Vagina (tissue), 2 donors: ENCODE data around the gene CD46. TPM values are rescaled to one million over a fixed set of nuclear protein-coding genes. Genes with fewer than 3 reads are reported as not detected.

ENCODE experiments used
- DNase-seq, 2 donors: peaks; one replicate each; pipeline ENCODE4 v3.0.0-alpha.2; 2017; ENCODE audit errors: extremely low spot score in 2 of 2
- H3K27ac ChIP-seq: fragments of 200-600 bp; sonication (generic); one replicate; pipeline ENCODE4 v1.5.1; 2019
- H3K27me3 ChIP-seq: fragments of 200-600 bp; sonication (generic); one replicate; pipeline ENCODE4 v1.5.1; 2019
- H3K36me3 ChIP-seq, 2 donors: fragments of 200-600 bp; sonication (generic); one replicate each; pipeline ENCODE4 v1.5.1; 2017 to 2019
- H3K4me1 ChIP-seq: fragments of 200-600 bp; sonication (generic); one replicate; pipeline ENCODE4 v1.5.1; 2019
- H3K4me3 ChIP-seq, 2 donors: fragments of 200-600 bp; sonication (generic); 1 replicate in 1 of 2; 2 replicates in 1 of 2; pipeline ENCODE4 v1.5.1; 2016 to 2019
- H3K9me3 ChIP-seq: fragments of 200-600 bp; sonication (generic); one replicate; pipeline ENCODE4 v1.5.1; 2019
- POLR2A ChIP-seq, 2 donors: fragments of 450-650 bp; IDR thresholded peaks; one replicate each; pipeline ENCODE4 v1.6.1; 2017; ENCODE audit warnings: antibody characterized with exemption in 2 of 2, mild to moderate bottlenecking in 2 of 2, moderate library complexity in 2 of 2
- POLR2AphosphoS5 ChIP-seq, 2 donors: sonication (generic); formaldehyde crosslinking; IDR thresholded peaks; one replicate each; pipeline ENCODE4 v1.9.0; 2017; ENCODE audit warnings: antibody characterized with exemption in 2 of 2, mild to moderate bottlenecking in 2 of 2, low read depth in 1 of 2; ENCODE audit not compliant: insufficient read depth in 1 of 2
- intact Hi-C: fragments of 100-400 bp; cut with DNase I; formaldehyde crosslinking; loops from one replicate; pipeline ENCODE4 v1.15.1; 2023
- total RNA-seq: library from RNA; depleted of rRNA; stranded (reverse); fragments of >200 nt; gene quantifications from one replicate; pipeline ENCODE4 v1.2.3, GENCODE V29; 2016
- TF ChIP-seq, protein P1 (sequence below), 3 experiments: fragments of 450-650 bp in 2 of 3; fragments of 200-600 bp in 1 of 3; sonication (generic) in 1 of 3; IDR thresholded peaks; one replicate each; pipeline ENCODE4 v1.5.1; 2017 to 2019; ENCODE audit warnings: antibody characterized with exemption in 3 of 3, mild to moderate bottlenecking in 2 of 3, moderate library complexity in 2 of 3

CD46 gene
- total RNA-seq, 1 donor from 2014 or later: 143 TPM

DNA sequence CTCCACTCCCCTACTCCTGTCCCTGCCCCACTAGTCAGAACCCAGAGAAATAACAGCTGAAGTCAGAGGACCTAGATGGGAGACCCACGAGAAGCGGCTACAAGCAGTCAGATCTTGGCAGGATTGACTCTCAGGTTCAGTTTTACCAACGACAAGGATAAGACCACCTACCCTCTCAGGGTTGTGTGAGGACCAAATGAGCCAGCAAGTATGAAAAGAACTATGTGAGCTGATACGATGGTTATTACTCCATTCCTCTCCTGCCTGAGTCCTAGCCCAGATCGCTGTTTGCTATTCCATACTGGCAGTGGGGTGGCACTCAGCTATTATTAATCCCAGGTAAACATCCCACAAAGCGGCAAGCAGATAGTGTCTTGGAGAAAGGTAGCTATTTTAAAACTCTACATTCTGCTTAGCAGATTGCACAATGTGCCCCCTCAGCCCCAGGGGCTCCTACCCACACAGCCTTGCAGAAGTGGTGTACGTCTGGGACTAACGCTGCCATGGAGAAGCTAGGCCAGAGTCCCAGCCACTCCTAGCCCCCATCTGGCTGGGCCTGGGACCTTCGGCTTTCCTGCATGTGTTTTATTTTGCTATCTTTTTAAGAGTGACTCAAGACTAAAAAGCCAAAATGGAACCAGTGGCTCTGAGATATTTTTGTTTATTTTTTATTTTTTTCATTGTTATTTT is 58.9 kb downstream of the CD46 start:
- Histone ChIP-seq H3K36me3 (peaks cover 0 to 67% of the 10 kb centered on the region in 2 donors), H3K27ac (peak overlapping the region; percentile 77)
- intact Hi-C loops: no loop called here

DNA sequence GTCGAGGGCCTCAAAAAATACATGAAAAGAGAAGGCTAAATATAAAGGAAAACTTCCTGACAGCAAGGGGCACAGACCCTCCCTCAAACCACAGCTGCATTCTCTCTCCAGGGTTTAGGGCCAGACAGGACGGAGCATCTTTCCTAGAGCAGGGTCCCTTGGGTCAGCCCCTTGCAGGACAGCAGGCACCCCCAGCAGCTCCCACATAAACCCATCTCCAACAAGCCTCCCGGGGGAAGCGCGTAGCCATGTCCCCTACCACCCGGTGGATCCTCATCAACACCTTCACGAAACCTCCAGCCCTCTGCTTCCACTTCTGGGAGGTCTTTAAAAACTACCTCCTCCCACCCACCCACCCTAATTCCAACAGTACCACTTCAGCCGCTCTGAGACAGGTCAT is 59.5 kb downstream of the CD46 start:
- Histone ChIP-seq H3K36me3 (peaks cover 0 to 70% of the 10 kb centered on the region in 2 donors), H3K9me3 (no peaks in the 10 kb centered on the region), H3K27me3 (no peaks in the 10 kb centered on the region), H3K4me1 (peaks cover 100% of the 10 kb centered on the region), H3K27ac (peak overlapping the region; percentile 66), H3K4me3 (no peak overlapping the region)
- DNase-seq: peak in 1 of 2 donors; percentile 83
- TF ChIP-seq POLR2A (IDR thresholded peaks at IDR 0.05): no peak
- TF ChIP-seq, protein P1, sequence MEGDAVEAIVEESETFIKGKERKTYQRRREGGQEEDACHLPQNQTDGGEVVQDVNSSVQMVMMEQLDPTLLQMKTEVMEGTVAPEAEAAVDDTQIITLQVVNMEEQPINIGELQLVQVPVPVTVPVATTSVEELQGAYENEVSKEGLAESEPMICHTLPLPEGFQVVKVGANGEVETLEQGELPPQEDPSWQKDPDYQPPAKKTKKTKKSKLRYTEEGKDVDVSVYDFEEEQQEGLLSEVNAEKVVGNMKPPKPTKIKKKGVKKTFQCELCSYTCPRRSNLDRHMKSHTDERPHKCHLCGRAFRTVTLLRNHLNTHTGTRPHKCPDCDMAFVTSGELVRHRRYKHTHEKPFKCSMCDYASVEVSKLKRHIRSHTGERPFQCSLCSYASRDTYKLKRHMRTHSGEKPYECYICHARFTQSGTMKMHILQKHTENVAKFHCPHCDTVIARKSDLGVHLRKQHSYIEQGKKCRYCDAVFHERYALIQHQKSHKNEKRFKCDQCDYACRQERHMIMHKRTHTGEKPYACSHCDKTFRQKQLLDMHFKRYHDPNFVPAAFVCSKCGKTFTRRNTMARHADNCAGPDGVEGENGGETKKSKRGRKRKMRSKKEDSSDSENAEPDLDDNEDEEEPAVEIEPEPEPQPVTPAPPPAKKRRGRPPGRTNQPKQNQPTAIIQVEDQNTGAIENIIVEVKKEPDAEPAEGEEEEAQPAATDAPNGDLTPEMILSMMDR (IDR thresholded peaks at IDR 0.05): no peak
- TF ChIP-seq POLR2AphosphoS5 (IDR thresholded peaks at IDR 0.05; ENCODE audit: insufficient read depth in 1 of 2, low read depth in 1 of 2): no peak
- intact Hi-C loops: no loop called here

More for the DNA sequence above, 58.9 kb downstream of the CD46 start:
- DNase-seq: peak in 1 of 2 donors; percentile 56
- TF ChIP-seq, protein P1 (IDR thresholded peaks at IDR 0.05): no peak
- no peak for TF ChIP-seq POLR2AphosphoS5 (IDR thresholded peaks at IDR 0.05; ENCODE audit: insufficient read depth in 1 of 2, low read depth in 1 of 2)
- H3K9me3 ChIP-seq: no peaks in the 10 kb centered on the region
- no peaks in the 10 kb centered on the region for H3K27me3 ChIP-seq
- H3K4me3 ChIP-seq: no peak overlapping the region
- peaks cover 100% of the 10 kb centered on the region for H3K4me1 ChIP-seq

DNA sequence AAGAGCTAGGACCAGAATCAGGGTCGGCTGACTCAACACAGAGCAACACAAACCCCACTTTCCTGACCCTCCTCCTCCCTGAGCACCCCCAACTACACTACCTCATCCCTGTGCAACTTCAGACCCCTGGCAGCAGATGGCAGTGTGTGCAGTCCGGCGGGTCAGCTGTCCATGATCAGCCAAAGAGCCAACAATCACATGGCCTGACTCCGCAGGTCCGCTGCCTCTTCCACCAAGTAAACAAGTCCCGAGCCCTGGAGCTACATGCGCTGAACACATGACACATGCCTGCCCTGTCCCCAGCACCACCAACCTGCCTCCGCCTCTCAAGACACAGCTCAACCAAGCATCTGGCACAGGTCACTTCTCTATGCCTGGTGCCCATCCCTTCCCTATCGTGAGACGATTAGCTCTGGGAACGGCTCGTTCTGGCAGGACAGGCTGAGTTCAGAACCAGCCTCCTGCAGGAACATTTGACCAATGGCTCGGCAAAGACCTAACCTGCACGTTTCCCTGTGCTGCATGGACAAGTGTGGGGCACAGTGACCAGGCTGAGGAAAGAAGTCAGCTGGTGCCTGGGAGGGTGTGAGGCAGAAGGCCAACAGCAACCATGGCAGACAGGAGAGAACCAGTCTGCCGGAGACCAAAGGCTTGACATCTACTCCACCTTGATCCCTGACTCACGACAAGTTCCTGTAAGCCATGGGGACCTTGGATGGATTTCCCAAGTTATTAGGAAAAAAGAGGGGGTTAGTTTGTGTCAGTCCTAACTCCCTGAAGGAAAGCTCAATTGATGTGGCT is 60.3 kb downstream of the CD46 start:
- TF ChIP-seq POLR2A (IDR thresholded peaks at IDR 0.05): no peak
- TF ChIP-seq POLR2AphosphoS5 (IDR thresholded peaks at IDR 0.05; ENCODE audit: insufficient read depth in 1 of 2, low read depth in 1 of 2): peak in 1 of 2 donors; percentile 26
- TF ChIP-seq, protein P1 (IDR thresholded peaks at IDR 0.05): peak in 2 of 3 experiments; percentile 12 to 29
- Histone ChIP-seq H3K36me3 (peaks cover 0 to 70% of the 10 kb centered on the region in 2 donors), H3K27me3 (no peaks in the 10 kb centered on the region), H3K9me3 (no peaks in the 10 kb centered on the region), H3K4me1 (peaks cover 100% of the 10 kb centered on the region), H3K27ac (peak overlapping the region; percentile 66), H3K4me3 (peak overlapping the region in 1 of 2 donors; percentile 6)
- DNase-seq: peak; percentile 79 to 86
- intact Hi-C loops: no loop called here

DNA sequence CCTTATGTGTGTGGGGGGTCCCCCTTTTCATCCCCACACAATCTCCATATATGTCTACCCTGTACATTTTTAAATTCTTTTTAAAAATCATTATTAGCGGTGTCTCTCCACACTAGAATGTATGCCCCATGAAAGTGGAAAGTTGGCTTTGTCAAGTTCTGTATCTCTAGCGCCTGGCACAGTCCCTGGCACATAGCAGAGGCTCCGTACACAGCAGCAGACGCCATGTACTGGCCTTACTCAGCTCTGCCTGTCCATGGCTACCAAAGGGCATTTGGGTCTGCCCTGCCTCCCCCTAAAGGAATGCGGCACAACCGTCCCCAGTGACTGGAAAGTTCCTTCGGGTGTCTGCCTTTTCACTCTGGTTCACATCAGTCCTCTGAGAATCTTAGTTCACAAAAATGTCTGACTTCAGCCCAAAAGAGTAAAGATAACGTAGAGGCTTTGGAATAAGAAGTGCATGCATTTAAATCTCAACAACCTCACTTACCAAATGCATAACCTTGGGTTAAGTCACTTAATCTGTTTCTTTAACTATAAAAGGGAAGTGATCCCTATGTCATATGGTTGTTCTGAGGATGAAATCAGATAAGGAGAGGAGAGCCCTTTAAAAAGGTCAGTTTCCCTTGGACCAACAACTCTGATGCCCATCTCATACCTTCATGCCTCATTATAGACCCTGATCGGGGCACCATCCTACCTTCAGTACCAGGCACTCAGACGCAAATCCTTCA is 61.1 kb downstream of the CD46 start:
- H3K27ac ChIP-seq: peak overlapping the region; percentile 66
- no peak overlapping the region for H3K4me3 ChIP-seq
- no peaks in the 10 kb centered on the region for H3K9me3 ChIP-seq
- no peaks in the 10 kb centered on the region for H3K27me3 ChIP-seq
- peaks cover 100% of the 10 kb centered on the region for H3K4me1 ChIP-seq
- TF ChIP-seq POLR2AphosphoS5 (IDR thresholded peaks at IDR 0.05; ENCODE audit: insufficient read depth in 1 of 2, low read depth in 1 of 2): no peak
- TF ChIP-seq POLR2A (IDR thresholded peaks at IDR 0.05): no peak
- TF ChIP-seq, protein P1 (IDR thresholded peaks at IDR 0.05): no peak
- H3K36me3 ChIP-seq: peaks cover 0 to 74% of the 10 kb centered on the region in 2 donors
- peak in 1 of 2 donors; percentile 77 for DNase-seq
- intact Hi-C loops: no loop called here
